GM19025 (cell line): ENCODE data around the gene CCER1.
"Not testable (repeated sequence)": the region's sequence is repeated elsewhere in the genome, so short reads cannot be mapped to it uniquely, and the experiment has no call there.

Experiments used
- ATAC-seq: cut with Tn5 transposase; IDR thresholded peaks from one replicate; pipeline ENCODE4 v1.9.1; 2021; ENCODE audit warnings: mild to moderate bottlenecking, low read depth, moderate library complexity; ENCODE audit not compliant: unreplicated experiment

CCER1 gene, protein sequence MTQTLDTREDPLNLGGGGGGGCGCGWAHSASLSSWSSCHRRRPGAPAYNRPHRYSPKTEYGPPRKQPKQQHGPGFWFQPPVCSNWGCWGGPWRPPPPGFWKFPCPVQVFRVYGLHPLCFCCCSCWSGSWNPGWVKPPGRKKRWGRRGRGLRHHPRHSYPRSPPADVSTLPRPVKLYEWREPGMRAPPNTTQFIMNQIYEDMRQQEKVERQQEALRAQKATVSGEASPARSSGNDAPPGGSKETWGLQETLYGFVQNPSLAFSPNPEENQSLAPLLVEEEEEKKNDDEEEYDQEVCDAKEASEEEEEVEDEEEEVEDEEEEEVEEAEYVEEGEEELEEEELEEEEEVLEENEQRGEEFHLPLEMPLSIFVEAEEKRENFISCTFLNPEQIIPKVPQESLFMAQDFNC

DNA sequence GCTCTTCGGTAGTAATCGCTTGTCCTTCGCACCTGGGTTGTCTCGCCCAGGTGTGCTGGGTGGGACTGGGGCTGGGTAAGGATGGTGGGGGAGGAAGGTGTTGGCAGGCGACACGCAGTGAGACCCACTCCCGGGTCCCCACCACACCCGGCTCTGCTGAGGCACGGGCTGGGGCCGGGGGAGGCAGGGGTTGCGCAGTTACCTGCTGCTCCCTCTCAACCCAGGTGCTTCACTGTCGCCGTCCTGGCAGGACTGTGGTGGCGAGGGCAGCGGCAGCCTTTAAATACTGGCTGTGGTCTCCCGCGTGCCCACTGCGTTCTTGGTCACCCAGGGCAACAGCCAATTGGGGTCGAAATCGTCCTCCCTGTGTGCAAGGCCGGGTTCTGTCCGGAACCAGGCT is at the start of gene CCER1:
TSS of gene CCER1 (minus strand) at position 256 of the 400 bp plus-strand sequence. CDS start 434 bp downstream, outside the sequence.
- ATAC-seq: no peak

- ATAC-seq: no peak
Measured at GRCh38 chr12:91003737-91004136, 48.8 kb upstream of the CCER1 start.

GRCh38 chr12:91001306-91001705 is 46.3 kb upstream of the CCER1 start:
- no peak for ATAC-seq

DNA sequence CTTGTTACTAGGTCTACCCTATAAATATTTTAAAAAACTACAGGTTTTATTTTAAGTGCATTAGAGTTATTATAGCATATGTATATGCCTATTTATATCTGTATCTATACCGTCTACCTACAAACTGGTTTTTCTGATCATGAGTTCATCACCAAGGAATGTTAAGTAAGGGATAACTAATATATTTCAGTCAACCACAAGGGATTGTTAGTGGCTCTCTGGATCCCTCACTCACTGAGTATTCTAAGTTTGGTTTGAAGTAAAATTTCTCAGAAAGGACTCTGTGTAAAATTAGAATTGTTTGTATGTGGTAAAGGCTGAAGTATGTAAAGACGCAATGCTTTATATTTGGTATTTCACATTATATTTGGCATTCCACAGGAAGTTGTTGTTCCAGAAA is 45.0 kb upstream of the CCER1 start:
- ATAC-seq: no peak

GRCh38 chr12:90999527-90999926 is 44.6 kb upstream of the CCER1 start:
- ATAC-seq: no peak

DNA sequence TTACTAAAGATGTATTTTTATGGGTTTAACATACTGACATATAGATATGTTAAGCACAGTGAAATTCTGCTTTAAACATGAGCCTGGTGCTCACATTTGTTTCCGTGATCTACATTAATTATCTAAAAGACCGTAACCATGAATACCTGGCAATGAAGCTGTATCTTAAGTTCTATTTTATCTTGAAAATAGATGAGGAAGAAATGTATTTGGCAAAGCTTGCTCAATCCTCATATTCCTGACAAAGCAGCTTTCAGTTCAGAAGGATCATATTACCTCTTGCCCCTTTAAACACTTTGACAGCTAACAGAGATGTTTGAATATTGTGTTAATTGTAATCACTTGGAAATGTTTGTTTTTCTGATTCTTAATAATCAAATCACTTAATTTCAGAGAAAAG is 40.0 kb upstream of the CCER1 start:
- ATAC-seq: no peak

GRCh38 chr12:90991952-90992465 is 37.0 kb upstream of the CCER1 start:
- ATAC-seq: no peak

- no peak for ATAC-seq
Measured at GRCh38 chr12:90990611-90991010, 35.6 kb upstream of the CCER1 start.

DNA sequence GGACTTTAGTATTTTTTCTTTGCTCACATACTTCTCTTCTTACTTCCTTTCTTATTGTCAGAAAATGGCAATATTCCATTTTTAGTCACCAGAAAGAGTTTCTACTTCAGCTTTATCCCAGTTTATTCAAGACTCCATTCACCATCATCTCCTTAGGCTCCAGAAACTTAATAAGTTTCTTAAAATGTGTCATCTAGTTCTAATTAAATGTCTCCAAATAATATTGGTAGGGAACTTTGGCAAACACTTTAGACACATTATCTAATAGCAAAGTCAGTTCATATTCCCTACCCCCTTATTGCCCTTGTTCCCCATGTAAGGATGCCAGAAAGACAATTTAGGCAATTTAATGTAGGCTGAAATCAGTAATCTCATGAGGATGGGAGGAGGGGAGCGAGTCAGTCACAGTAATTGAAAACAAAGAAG is 34.7 kb upstream of the CCER1 start:
- no peak for ATAC-seq

GRCh38 chr12:90987520-90987919 is 32.5 kb upstream of the CCER1 start:
- no peak for ATAC-seq

- no peak for ATAC-seq
Measured at GRCh38 chr12:90987101-90987500, 32.1 kb upstream of the CCER1 start.

- not testable (repeated sequence) for ATAC-seq
Measured at GRCh38 chr12:90985331-90985730, 30.4 kb upstream of the CCER1 start.

- no peak for ATAC-seq
Measured at GRCh38 chr12:90984114-90984513, 29.1 kb upstream of the CCER1 start.

- no peak for ATAC-seq
Measured at GRCh38 chr12:90982170-90982569, 27.2 kb upstream of the CCER1 start.

- ATAC-seq: no peak
Measured at GRCh38 chr12:90979951-90980350, 25.0 kb upstream of the CCER1 start.

GRCh38 chr12:90979019-90979418 is 24.0 kb upstream of the CCER1 start:
- no peak for ATAC-seq

DNA sequence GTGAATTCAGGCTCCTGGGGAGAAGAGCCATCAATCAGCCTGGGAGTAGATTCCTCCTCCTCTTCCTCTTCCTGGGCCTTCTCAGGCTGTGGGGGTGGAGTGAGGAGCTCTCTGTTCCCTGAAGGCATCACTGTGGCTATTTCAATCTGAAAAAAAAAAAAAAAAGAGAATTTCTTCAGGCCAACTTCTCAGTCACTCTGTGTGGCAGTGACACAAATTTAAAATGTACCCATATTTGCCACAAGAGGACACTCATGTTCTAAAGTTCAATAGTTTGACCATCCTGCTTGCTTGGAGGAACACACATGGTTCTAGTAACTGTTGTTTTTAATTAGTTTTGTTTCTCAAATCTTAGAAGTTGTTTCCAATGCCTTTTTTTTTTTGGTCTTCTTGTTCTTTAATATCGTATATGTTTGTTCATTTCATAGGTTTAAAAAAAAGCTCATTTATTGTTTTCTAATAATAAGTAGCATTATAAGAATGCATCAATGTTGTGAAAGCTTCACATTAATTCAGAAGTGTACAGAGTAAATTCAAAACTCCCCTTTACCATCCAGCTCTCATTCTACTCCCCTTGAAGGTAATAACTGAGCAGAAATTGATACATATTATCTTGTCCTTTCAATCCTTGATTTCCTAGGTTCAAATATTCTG is 23.3 kb upstream of the CCER1 start:
- peak; percentile 76 for ATAC-seq

GRCh38 chr12:90977224-90977623 is 22.2 kb upstream of the CCER1 start:
- ATAC-seq: no peak

- no peak for ATAC-seq
Measured at GRCh38 chr12:90974286-90974685, 19.3 kb upstream of the CCER1 start.

DNA sequence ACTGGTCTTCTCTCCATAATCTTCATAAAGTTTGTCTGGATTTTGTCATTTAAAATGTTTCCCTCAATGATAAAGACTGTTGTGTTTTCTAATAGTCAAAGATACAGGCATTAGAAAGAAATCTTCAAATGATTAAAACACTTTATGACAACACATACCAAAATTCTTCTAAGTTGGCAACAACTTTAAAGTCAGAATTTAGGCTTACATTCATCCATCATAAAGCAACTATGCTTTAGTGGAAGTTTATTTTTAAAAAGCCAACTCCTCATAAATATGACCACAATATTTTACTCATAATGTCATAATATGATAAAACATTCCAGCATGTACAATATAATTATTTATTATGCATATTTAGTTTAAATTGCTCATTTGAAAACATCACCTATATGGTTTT is 17.2 kb upstream of the CCER1 start:
- no peak for ATAC-seq

GRCh38 chr12:90970911-90971310 is 15.9 kb upstream of the CCER1 start:
- ATAC-seq: no peak

DNA sequence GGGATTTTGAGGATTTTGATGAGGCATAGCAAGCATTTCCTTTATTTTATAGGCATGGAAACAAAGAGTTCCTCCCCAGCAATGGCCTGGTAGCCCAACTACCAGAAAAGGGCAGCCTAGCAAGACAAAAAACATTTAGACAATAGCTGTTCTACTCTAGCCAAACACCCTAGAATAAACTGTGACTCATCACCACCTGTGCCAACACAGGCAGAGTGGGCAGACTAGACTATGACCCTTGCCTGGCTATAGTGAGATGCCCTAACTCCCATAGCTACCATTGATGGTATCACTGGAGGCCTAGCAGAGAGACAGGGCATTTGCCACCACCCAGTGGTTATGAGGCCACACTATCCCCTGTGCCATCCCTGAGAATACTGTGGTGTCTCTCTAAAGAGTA is 15.5 kb upstream of the CCER1 start:
- ATAC-seq: no peak
